Psoas muscle (tissue), 8 donors: ENCODE data around the gene NODAL. TPM values are rescaled to one million over a fixed set of nuclear protein-coding genes. Genes with fewer than 3 reads are reported as not detected.
A peak's percentile ranks its signal among the peaks of the same experiment; 100 is the strongest.

Experiments used
- ATAC-seq, 4 donors: fragments of 200-7000 bp; cut with Tn5 transposase; one replicate each; pipeline ENCODE4 v1.9.1; 2020; ENCODE audit warnings: moderate library complexity in 3 of 4, mild to moderate bottlenecking in 2 of 4
- DNase-seq, 2 donors: peaks; one replicate each; pipeline ENCODE4 v3.0.0-alpha.2; 2020
- H3K27ac ChIP-seq: fragments of 200-600 bp; one replicate; pipeline ENCODE4 v1.8.0; 2022
- H3K27me3 ChIP-seq, 3 donors: fragments of 200-600 bp in 1 of 3; one replicate each; pipeline versions ENCODE4 v1.6.1 to v1.8.0; 2013 to 2022; ENCODE audit warnings: low read length in 2 of 3, mild to moderate bottlenecking in 2 of 3, moderate library complexity in 1 of 3; ENCODE audit not compliant: insufficient read depth in 3 of 3
- H3K36me3 ChIP-seq, 2 donors: fragments of 200-600 bp in 1 of 2; one replicate each; pipeline versions ENCODE4 v1.6.1 to v1.8.0; 2013 to 2022; ENCODE audit warnings: low read depth in 1 of 2, mild to moderate bottlenecking in 1 of 2, moderate library complexity in 1 of 2; ENCODE audit not compliant: insufficient read depth in 1 of 2
- H3K4me1 ChIP-seq: fragments of 200-600 bp; one replicate; pipeline ENCODE4 v1.8.0; 2022
- H3K4me3 ChIP-seq: fragments of 200-600 bp; one replicate; pipeline ENCODE4 v1.8.0; 2022; ENCODE audit warnings: mild to moderate bottlenecking
- H3K9me3 ChIP-seq: fragments of 200-600 bp; one replicate; pipeline ENCODE4 v1.8.0; 2022
- WGBS, 3 donors: extraction: QIAGEN DNeasy Blood & Tissue Kit; methylation state at CpG; one replicate each; pipeline versions ENCODE4 v1.1.6 to v1.1.7; 2013; 5-methylcytosine and 5-hydroxymethylcytosine counted together
- intact Hi-C, 2 donors: fragments of 100-400 bp; cut with DNase I; formaldehyde crosslinking; loops; one replicate each; pipeline versions ENCODE4 v1.11.0 to v1.14.2; 2022
- polyA plus RNA-seq, 3 donors: library from polyadenylated mRNA; stranded (reverse); fragments of 200-250 nt; gene quantifications; one replicate each; pipeline ENCODE4 v1.2.3, GENCODE V29; 2013
- total RNA-seq, 4 donors: library from RNA; stranded (reverse); fragmentation: NEBNext Ultra II Directional in 2 of 4; extraction: Animal tissue kit (Norgen Biotek cat#: 25700) in 2 of 4; gene quantifications; one replicate each; pipeline versions ENCODE4 v1.2.1 to v1.2.4, GENCODE V29; 2021 to 2023
- TF ChIP-seq, protein P1 (sequence below): fragments of 200-600 bp; IDR thresholded peaks from one replicate; pipeline ENCODE4 v1.8.0; 2022; ENCODE audit warnings: antibody characterized with exemption
- donor health status: healthy with polysubstance abuse.
- donor health status: DM: no; HTN: no; CAD: no; lungs with moderate emphysema.
- donor health status: Bipolar disorder and iron deficiency.
- donor health status: healthy.
- donor health status: DM: yes; HTN: yes; CAD: no.
- donor health status: DM: no; HTN: no; CAD: no.
- donor health status: DM: no; HTN: no; CAD: no.
- donor health status: DM: yes; HTN: yes; CAD: no.

The NODAL gene
- total and polyA plus RNA-seq, 7 donors, result 0.08 to 0.10 TPM; not detected in 5

DNA sequence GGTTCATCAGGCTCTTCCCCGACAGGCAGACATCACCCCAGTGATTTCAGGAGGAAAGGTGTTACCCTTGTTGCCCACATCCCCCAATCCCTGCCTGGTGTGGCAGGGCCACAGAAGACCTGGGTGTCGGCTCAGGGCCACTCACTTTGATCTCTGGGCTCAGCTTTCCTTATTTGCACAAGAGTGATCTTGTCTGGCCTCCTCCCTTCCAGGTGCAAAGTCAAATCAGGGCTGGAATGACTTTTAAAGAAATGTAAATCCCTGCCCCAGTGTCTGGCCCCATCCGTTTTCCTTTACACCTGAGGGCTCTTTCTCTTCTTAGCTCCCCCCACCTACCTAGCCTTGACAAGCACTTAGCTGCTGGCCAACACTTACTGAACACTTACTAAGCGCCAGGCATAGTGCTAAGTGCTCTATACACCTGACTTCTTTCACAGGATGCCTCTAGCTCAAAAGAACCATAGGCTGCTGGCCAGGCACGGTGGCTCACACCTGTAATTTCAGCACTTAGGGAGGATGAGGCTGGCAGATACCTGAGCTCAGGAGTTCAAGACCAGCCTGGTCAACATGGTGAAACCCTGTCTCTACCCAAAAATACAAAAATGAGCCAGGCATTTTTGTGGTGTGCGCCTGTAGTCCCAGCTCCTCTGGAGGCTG lies 979 bp upstream of the NODAL start:
- no peak for DNase-seq
- Histone ChIP-seq H3K27me3 (peaks cover 0 to 24% (median 8%) of the 10 kb centered on the region in 3 donors), H3K4me3 (no peak overlapping the region), H3K4me1 (peaks cover 12% of the 10 kb centered on the region), H3K36me3 (no peaks in the 10 kb centered on the region), H3K27ac (no peak overlapping the region), H3K9me3 (no peaks in the 10 kb centered on the region)
- ATAC-seq, result no peak
- TF ChIP-seq, protein P1, sequence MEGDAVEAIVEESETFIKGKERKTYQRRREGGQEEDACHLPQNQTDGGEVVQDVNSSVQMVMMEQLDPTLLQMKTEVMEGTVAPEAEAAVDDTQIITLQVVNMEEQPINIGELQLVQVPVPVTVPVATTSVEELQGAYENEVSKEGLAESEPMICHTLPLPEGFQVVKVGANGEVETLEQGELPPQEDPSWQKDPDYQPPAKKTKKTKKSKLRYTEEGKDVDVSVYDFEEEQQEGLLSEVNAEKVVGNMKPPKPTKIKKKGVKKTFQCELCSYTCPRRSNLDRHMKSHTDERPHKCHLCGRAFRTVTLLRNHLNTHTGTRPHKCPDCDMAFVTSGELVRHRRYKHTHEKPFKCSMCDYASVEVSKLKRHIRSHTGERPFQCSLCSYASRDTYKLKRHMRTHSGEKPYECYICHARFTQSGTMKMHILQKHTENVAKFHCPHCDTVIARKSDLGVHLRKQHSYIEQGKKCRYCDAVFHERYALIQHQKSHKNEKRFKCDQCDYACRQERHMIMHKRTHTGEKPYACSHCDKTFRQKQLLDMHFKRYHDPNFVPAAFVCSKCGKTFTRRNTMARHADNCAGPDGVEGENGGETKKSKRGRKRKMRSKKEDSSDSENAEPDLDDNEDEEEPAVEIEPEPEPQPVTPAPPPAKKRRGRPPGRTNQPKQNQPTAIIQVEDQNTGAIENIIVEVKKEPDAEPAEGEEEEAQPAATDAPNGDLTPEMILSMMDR, result no peak
- WGBS, 3 donors, result 94 to 97% (median 94%) methylated on average over 6 of the region's 6 CpGs
- intact Hi-C loops, result no loop called here

DNA sequence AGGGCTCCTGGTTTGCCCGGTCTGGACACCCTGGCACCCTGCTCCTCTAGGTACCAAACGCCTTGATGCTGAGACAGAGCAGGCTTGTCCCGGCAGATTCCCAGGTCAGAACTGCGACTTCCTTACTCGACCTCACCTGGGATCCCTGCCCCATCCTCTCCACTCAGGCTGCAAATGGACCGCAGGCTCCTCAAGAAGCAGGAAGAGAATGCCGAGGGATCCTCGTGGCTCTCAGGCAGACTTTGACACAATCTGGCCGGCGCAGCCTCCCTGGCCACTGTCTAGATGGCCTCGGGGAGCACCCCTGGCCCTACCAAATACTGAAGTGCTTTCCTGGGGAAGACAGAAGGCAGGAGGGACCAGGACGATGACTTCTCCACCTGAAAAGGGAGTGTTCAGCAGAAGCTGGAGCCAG lies 421 bp upstream of the NODAL start:
- H3K4me1 ChIP-seq, result peaks cover 12% of the 10 kb centered on the region
- ATAC-seq (no peak), DNase-seq (no peak)
- H3K36me3 ChIP-seq, result no peaks in the 10 kb centered on the region
- no peak overlapping the region for H3K27ac ChIP-seq
- 67 to 84% (median 76%) methylated on average over 12 of the region's 12 CpGs for WGBS, 3 donors
- no peaks in the 10 kb centered on the region for H3K9me3 ChIP-seq
- peaks cover 0 to 24% (median 8%) of the 10 kb centered on the region in 3 donors for H3K27me3 ChIP-seq
- intact Hi-C loops, result no loop called here
- TF ChIP-seq, protein P1, result no peak
- no peak overlapping the region for H3K4me3 ChIP-seq

DNA sequence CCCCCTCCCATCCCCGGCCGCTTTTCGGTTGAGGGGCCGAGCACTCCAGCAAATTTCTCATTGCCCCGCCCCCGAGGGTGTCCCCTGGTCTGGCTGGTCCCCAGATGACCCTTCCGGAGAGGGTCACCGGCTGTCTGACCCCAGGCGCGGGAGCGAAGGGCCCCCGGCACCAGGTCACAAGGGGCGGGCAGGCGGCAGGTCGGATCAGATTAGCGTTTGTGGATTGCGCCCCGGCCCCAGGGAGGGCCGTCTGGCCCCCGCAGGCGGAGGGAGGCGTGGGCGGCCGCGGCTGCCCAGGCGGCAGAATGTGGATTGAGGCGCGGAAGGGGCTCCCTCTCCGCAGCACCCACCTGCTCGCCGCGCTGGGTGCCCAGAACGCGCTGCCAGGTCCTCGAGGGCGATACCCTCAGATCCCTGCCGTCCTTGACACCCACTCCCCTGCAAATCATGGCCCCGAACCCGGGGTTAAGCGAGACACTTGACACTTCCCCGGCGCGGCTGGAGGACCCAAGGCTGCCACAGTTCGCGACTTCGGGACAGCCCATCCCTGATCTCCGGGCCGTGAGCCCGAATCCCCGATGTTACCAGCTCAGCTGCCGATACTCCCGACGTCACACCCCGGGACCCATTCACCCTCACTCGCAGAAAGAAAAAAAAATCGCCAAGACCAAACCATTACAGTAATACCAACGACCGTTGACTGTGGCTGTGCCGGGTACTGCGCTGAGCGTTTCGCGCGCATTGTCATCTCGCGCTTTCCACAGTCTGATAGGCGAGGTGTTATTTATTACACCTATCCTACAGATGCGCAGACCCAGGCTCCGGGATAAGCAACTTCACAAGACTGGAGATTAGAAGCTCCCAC lies 953 bp downstream of the NODAL start:
- no peaks in the 10 kb centered on the region for H3K9me3 ChIP-seq
- ATAC-seq (peak; percentile 9 to 42 (median 18)), DNase-seq (no peak)
- 11 to 14% (median 13%) methylated on average over 64 to 69 of the region's 69 CpGs for WGBS, 3 donors
- intact Hi-C loops, result no loop called here
- peaks cover 5% of the 10 kb centered on the region for H3K4me1 ChIP-seq
- H3K27me3 ChIP-seq, result peaks cover 0 to 24% (median 8%) of the 10 kb centered on the region in 3 donors
- TF ChIP-seq, protein P1, result no peak
- peak overlapping the region; percentile 35 for H3K4me3 ChIP-seq
- no peaks in the 10 kb centered on the region for H3K36me3 ChIP-seq
- no peak overlapping the region for H3K27ac ChIP-seq

DNA sequence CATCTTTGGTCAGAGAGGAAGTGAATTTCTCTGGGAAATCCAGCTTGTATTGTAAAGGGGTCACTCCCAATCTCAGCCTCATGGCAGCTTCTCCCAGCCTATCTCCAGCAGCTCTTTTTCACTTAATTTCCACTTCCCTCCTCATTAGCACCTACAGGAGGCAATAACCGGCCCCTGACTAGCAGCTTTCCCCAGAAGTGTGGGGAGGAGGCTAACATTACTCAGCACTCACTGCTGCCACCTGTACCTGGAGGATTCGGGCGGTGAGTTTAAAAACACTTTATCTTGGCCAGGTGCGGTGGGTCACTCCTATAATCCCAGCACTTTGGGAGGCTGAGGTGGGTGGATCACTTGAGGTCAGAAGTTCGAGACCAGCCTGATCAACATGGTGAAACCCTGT lies 3.8 kb downstream of the NODAL start:
- ATAC-seq (no peak), DNase-seq (no peak)
- Histone ChIP-seq H3K36me3 (no peaks in the 10 kb centered on the region), H3K27ac (no peak overlapping the region), H3K4me3 (no peak overlapping the region), H3K9me3 (no peaks in the 10 kb centered on the region), H3K4me1 (peaks cover 5% of the 10 kb centered on the region), H3K27me3 (peaks cover 0 to 24% (median 8%) of the 10 kb centered on the region in 3 donors)
- intact Hi-C loops, result no loop called here
- TF ChIP-seq, protein P1, result no peak
- WGBS, 3 donors, result 81 to 93% (median 87%) methylated on average over 5 of the region's 5 CpGs
